ENCODE results near the gene CDR2. TPM values are rescaled to one million over a fixed set of nuclear protein-coding genes. Genes with fewer than 3 reads are reported as not detected.

Gene CDR2
- total and polyA plus RNA-seq, 2 of the 13 experiments (the other 11 are each of a cell fraction or from before 2014, with no cell fraction given), result 59.0 to 78.9 TPM

DNA sequence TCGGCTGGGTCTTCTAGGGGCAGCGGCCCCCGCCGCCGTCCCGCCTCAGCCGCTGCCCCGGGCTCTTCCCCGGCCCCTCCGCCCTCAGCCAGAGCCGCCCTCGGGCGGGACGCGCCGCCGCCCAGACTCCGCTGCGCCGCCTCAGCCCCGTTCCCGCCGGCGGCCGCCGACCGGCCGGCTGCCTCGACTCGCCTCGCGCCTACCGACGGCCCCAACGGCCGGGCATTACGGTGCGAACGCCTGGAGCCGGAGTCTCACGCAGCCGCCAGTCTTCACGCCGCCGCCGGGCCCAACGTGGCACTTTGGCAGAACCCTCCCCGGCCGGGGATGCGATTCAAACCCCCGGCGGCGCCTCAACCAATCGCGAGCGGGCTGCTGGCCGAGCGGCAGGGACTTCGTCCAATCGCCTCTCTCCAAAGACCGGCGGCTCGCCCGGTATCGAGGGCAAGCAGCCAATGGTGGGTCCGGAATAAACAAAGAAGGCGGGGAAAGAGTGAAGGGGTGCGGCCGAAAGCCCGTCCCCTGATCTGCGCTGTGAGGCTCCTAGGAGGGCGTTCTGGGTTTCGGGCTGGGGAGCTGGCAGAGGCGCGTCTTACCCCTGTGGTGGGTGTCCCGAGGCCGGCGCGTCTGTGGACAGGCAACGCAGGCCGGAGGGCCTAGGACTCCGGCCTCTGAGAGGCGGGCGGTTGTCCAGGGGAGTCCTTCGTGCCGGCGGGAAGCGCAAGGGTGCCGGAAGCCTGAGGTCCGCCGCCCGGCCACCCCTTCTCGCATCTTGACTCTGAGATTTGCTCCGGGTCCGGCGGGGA, at the start of gene CDR2 (continued):
- TF ChIP-seq, protein P1, sequence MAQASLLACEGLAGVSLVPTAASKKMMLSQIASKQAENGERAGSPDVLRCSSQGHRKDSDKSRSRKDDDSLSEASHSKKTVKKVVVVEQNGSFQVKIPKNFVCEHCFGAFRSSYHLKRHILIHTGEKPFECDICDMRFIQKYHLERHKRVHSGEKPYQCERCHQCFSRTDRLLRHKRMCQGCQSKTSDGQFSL (CRISPR knock-in tag; IDR thresholded peaks at IDR 0.05), result 0 out of 2 replicates have a peak, but pooled peaks have one; percentile 21
- TF ChIP-seq HDAC2 (CRISPR knock-in tag; IDR thresholded peaks at IDR 0.05) (peak; percentile 66), ZFY (CRISPR knock-in tag; IDR thresholded peaks at IDR 0.05) (peak; percentile 88), ZNF816 (CRISPR knock-in tag; IDR thresholded peaks at IDR 0.05; ENCODE audit: borderline replicate concordance) (peak; percentile 7; the same call in 1 of the 2 replicates), ZNF776 (CRISPR knock-in tag; IDR thresholded peaks at IDR 0.05) (peak; percentile 14), ZFAT (CRISPR knock-in tag; conservative IDR thresholded peaks at IDR 0.05) (0 out of 2 replicates have a peak, but pooled peaks have one; percentile 52), RELA (CRISPR knock-in tag; IDR thresholded peaks at IDR 0.05) (no peak), ZNF256 (CRISPR knock-in tag; conservative IDR thresholded peaks at IDR 0.05) (peak; percentile 91; the same call in 1 of the 2 replicates), RFX3 (CRISPR knock-in tag; IDR thresholded peaks at IDR 0.05) (no peak), PLRG1 (conservative IDR thresholded peaks at IDR 0.05) (no peak), SUZ12 (IDR thresholded peaks at IDR 0.05; ENCODE audit: low read depth, low read length) (no peak), TMF1 (CRISPR knock-in tag; IDR thresholded peaks at IDR 0.05; ENCODE audit: low read depth) (peak; percentile 92; the same call in 1 of the 2 replicates)
- TF ChIP-seq, protein P2, sequence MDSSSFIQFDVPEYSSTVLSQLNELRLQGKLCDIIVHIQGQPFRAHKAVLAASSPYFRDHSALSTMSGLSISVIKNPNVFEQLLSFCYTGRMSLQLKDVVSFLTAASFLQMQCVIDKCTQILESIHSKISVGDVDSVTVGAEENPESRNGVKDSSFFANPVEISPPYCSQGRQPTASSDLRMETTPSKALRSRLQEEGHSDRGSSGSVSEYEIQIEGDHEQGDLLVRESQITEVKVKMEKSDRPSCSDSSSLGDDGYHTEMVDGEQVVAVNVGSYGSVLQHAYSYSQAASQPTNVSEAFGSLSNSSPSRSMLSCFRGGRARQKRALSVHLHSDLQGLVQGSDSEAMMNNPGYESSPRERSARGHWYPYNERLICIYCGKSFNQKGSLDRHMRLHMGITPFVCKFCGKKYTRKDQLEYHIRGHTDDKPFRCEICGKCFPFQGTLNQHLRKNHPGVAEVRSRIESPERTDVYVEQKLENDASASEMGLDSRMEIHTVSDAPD (CRISPR knock-in tag; IDR thresholded peaks at IDR 0.05), result no peak
- TF ChIP-seq, protein P3, sequence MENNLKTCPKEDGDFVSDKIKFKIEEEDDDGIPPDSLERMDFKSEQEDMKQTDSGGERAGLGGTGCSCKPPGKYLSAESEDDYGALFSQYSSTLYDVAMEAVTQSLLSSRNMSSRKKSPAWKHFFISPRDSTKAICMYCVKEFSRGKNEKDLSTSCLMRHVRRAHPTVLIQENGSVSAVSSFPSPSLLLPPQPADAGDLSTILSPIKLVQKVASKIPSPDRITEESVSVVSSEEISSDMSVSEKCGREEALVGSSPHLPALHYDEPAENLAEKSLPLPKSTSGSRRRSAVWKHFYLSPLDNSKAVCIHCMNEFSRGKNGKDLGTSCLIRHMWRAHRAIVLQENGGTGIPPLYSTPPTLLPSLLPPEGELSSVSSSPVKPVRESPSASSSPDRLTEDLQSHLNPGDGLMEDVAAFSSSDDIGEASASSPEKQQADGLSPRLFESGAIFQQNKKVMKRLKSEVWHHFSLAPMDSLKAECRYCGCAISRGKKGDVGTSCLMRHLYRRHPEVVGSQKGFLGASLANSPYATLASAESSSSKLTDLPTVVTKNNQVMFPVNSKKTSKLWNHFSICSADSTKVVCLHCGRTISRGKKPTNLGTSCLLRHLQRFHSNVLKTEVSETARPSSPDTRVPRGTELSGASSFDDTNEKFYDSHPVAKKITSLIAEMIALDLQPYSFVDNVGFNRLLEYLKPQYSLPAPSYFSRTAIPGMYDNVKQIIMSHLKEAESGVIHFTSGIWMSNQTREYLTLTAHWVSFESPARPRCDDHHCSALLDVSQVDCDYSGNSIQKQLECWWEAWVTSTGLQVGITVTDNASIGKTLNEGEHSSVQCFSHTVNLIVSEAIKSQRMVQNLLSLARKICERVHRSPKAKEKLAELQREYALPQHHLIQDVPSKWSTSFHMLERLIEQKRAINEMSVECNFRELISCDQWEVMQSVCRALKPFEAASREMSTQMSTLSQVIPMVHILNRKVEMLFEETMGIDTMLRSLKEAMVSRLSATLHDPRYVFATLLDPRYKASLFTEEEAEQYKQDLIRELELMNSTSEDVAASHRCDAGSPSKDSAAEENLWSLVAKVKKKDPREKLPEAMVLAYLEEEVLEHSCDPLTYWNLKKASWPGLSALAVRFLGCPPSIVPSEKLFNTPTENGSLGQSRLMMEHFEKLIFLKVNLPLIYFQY (CRISPR knock-in tag; IDR thresholded peaks at IDR 0.05; ENCODE audit: borderline replicate concordance), result peak; percentile 81
- TF ChIP-seq, protein P4, sequence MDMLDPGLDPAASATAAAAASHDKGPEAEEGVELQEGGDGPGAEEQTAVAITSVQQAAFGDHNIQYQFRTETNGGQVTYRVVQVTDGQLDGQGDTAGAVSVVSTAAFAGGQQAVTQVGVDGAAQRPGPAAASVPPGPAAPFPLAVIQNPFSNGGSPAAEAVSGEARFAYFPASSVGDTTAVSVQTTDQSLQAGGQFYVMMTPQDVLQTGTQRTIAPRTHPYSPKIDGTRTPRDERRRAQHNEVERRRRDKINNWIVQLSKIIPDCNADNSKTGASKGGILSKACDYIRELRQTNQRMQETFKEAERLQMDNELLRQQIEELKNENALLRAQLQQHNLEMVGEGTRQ (IDR thresholded peaks at IDR 0.05; ENCODE audit: low read depth, low read length), result no peak
- TF ChIP-seq, protein P4 (CRISPR knock-in tag; IDR thresholded peaks at IDR 0.05; ENCODE audit: borderline replicate concordance), result no peak
- TF ChIP-seq, protein P5, sequence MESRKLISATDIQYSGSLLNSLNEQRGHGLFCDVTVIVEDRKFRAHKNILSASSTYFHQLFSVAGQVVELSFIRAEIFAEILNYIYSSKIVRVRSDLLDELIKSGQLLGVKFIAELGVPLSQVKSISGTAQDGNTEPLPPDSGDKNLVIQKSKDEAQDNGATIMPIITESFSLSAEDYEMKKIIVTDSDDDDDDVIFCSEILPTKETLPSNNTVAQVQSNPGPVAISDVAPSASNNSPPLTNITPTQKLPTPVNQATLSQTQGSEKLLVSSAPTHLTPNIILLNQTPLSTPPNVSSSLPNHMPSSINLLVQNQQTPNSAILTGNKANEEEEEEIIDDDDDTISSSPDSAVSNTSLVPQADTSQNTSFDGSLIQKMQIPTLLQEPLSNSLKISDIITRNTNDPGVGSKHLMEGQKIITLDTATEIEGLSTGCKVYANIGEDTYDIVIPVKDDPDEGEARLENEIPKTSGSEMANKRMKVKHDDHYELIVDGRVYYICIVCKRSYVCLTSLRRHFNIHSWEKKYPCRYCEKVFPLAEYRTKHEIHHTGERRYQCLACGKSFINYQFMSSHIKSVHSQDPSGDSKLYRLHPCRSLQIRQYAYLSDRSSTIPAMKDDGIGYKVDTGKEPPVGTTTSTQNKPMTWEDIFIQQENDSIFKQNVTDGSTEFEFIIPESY (CRISPR knock-in tag; IDR thresholded peaks at IDR 0.05), result no peak

All from HepG2 (cell line).